HG02623 (cell line): ENCODE results near the gene SPATA24.

Experiments used
- ATAC-seq: cut with Tn5 transposase; IDR thresholded peaks from one replicate; pipeline ENCODE4 v1.9.1; 2021; ENCODE audit warnings: moderate library complexity; ENCODE audit not compliant: unreplicated experiment

Gene SPATA24

GRCh38 chr5:139383993-139384590, 19.8 kb downstream of the SPATA24 start:
- no peak for ATAC-seq

GRCh38 chr5:139383275-139383992, 20.5 kb downstream of the SPATA24 start, which contains the start of gene SLC23A1:
SLC23A1 (minus strand) TSS chr5:139383297; CDS start chr5:139383253, 44 bp downstream.
- no peak for ATAC-seq

GRCh38 chr5:139382807-139383206, 21.1 kb downstream of the SPATA24 start:
- no peak for ATAC-seq

- no peak for ATAC-seq
Measured at GRCh38 chr5:139381837-139382761, 21.8 kb downstream of the SPATA24 start.

- ATAC-seq, result no peak
Measured at GRCh38 chr5:139379626-139380449, 24.1 kb downstream of the SPATA24 start.

GRCh38 chr5:139378941-139379361, 24.9 kb downstream of the SPATA24 start:
- ATAC-seq, result no peak

GRCh38 chr5:139378101-139378825, 25.6 kb downstream of the SPATA24 start:
- no peak for ATAC-seq

GRCh38 chr5:139377226-139377625, 26.7 kb downstream of the SPATA24 start:
- no peak for ATAC-seq

- ATAC-seq, result no peak
Measured at GRCh38 chr5:139376364-139376763, 27.5 kb downstream of the SPATA24 start.

- no peak for ATAC-seq
Measured at GRCh38 chr5:139374909-139375308, 29.0 kb downstream of the SPATA24 start.

- ATAC-seq, result no peak
Measured at GRCh38 chr5:139371482-139372435, 32.1 kb downstream of the SPATA24 start.

- ATAC-seq, result no peak
Measured at GRCh38 chr5:139369181-139369580, 34.7 kb downstream of the SPATA24 start.

GRCh38 chr5:139368613-139369012, 35.3 kb downstream of the SPATA24 start:
- no peak for ATAC-seq

- no peak for ATAC-seq
Measured at GRCh38 chr5:139364466-139364865, 39.4 kb downstream of the SPATA24 start.

- no peak for ATAC-seq
Measured at GRCh38 chr5:139363937-139364336, 40.0 kb downstream of the SPATA24 start.

GRCh38 chr5:139361835-139362429, 42.0 kb downstream of the SPATA24 start:
- ATAC-seq, result no peak

GRCh38 chr5:139360384-139360783, 43.5 kb downstream of the SPATA24 start:
- ATAC-seq, result no peak

GRCh38 chr5:139358064-139358463, 45.8 kb downstream of the SPATA24 start:
- ATAC-seq, result no peak
